Common myeloid progenitor, CD34-positive (primary cell): Measurements from ENCODE around the gene ZNG1B.
"Not testable (repeated sequence)": the region's sequence is repeated elsewhere in the genome, so short reads cannot be mapped to it uniquely, and the experiment has no call there.

ENCODE experiments used
- CTCF ChIA-PET: fragments of 350-600 bp; sonication (Branson Sonifier 250); formaldehyde crosslinking; loops from one replicate; lab custom pipeline; 2021; ENCODE audit warnings: antibody characterized with exemption; lab: Charles Lee
- POLR2A ChIA-PET: fragments of 350-600 bp; sonication (Branson Sonifier 250); formaldehyde crosslinking; loops from one replicate; lab custom pipeline; 2021; ENCODE audit warnings: antibody characterized with exemption; lab: Charles Lee
- DNase-seq, 3 donors: peaks; one replicate each; pipeline versions ENCODE4 v3.0.0 to v3.0.0-alpha.2; 2013
- H3K27ac ChIP-seq, 2 experiments: 1 replicate in 1 of 2; 2 replicates in 1 of 2; pipeline ENCODE4 v1.7.0; 2013; ENCODE audit warnings: inconsistent platforms in 2 of 2, low read length in 2 of 2, mild to moderate bottlenecking in 2 of 2, low read depth in 1 of 2, moderate library complexity in 1 of 2; ENCODE audit not compliant: severe bottlenecking in 2 of 2, insufficient read depth in 1 of 2, poor library complexity in 1 of 2
- H3K27me3 ChIP-seq, 5 experiments: replicated peaks in 2 of 5; 1 replicate in 3 of 5; 2 replicates in 2 of 5; pipeline versions ENCODE4 v1.6.1 to v1.7.0; 2013; ENCODE audit warnings: low read length in 4 of 5, mild to moderate bottlenecking in 2 of 5, moderate library complexity in 2 of 5, inconsistent platforms in 1 of 5; ENCODE audit not compliant: insufficient read depth in 5 of 5, control insufficient read depth in 4 of 5
- H3K36me3 ChIP-seq, 4 experiments: 1 replicate in 2 of 4; 2 replicates in 2 of 4; pipeline versions ENCODE4 v1.6.1 to v1.7.0; 2013; ENCODE audit warnings: low read length in 3 of 4, control low read depth in 1 of 4, mild to moderate bottlenecking in 1 of 4; ENCODE audit not compliant: control insufficient read depth in 4 of 4, insufficient read depth in 4 of 4
- H3K4me1 ChIP-seq, 4 experiments: 1 replicate in 3 of 4; 2 replicates in 1 of 4; pipeline versions ENCODE4 v1.6.1 to v1.7.1; 2013; ENCODE audit warnings: low read length in 3 of 4, mild to moderate bottlenecking in 3 of 4, control low read depth in 1 of 4, inconsistent platforms in 1 of 4, moderate library complexity in 1 of 4; ENCODE audit not compliant: control insufficient read depth in 4 of 4, insufficient read depth in 4 of 4; ENCODE audit errors: control extremely low read depth in 1 of 4
- H3K4me3 ChIP-seq, 7 experiments: 1 replicate in 4 of 7; 2 replicates in 3 of 7; pipeline versions ENCODE4 v1.5.1 to v1.7.0; 2013; ENCODE audit warnings: mild to moderate bottlenecking in 7 of 7, low read length in 6 of 7, moderate library complexity in 6 of 7, inconsistent platforms in 2 of 7, low read depth in 2 of 7, control low read depth in 1 of 7; ENCODE audit not compliant: insufficient read depth in 4 of 7, control insufficient read depth in 1 of 7; ENCODE audit errors: extremely low read depth in 1 of 7
- H3K9me3 ChIP-seq, 5 experiments: 1 replicate in 4 of 5; 2 replicates in 1 of 5; pipeline versions ENCODE4 v1.6.1 to v1.7.1; 2013; ENCODE audit warnings: low read length in 4 of 5, mild to moderate bottlenecking in 2 of 5, inconsistent platforms in 1 of 5, low read depth in 1 of 5, moderate library complexity in 1 of 5; ENCODE audit not compliant: control insufficient read depth in 4 of 5, insufficient read depth in 2 of 5; ENCODE audit errors: control extremely low read depth in 1 of 5
- WGBS: methylation state at CpG from one replicate; pipeline ENCODE4 v1.1.5; 2013; ENCODE audit not compliant: insufficient coverage; 5-methylcytosine and 5-hydroxymethylcytosine counted together

The ZNG1B gene

DNA sequence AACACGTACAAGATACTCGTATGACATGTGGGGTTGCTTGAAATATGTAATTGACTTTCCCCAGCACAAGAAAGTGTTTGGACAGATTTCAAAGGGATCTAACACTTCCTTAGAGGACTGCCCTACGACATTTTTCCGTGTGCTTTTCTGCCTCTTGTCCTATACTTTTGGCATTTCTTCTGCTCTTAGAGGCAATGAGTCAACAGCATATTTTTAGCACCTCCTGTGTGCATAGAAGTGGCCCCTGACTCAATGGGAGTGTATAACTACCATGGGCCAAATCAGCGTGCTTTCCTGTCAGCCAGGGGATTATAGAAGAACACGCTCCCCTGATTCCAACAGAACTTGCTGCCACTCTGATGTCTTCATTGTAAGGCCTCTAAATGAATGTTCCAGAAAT lies 99.1 kb downstream of the ZNG1B start:
- H3K27ac ChIP-seq, CTCF ChIA-PET, H3K36me3 ChIP-seq, H3K9me3 ChIP-seq, H3K4me1 ChIP-seq, H3K27me3 ChIP-seq, POLR2A ChIA-PET, H3K4me3 ChIP-seq, DNase-seq: not testable (repeated sequence)
- WGBS: no CpG with 5 or more reads among the region's 6 CpGs

DNA sequence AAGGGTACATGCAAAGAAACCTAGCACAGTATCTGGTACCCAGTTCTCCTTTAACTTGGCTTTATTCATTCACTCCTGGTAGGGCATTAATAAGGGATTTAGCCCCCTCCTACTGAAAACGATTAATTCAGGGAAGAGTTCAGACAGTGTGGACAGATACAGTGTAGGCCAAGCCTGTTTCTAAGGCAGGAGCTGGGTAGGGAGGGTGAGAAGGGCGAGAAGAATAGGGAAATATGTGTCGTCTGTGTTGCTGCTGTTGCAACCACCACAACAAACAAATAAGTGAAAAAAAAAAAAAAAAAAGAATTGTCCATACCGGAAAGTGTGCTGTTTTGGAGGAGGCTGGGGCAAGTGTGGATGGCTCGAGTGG lies 103.3 kb downstream of the ZNG1B start:
- H3K36me3 ChIP-seq, H3K27ac ChIP-seq, CTCF ChIA-PET, H3K27me3 ChIP-seq, H3K9me3 ChIP-seq, POLR2A ChIA-PET: not testable (repeated sequence)
- peak in 1 of 3 donors; percentile 14 for DNase-seq
- H3K4me3 ChIP-seq: peak overlapping the region in 3 of 7 experiments; percentile 67 to 75 (median 68)
- no CpG with 5 or more reads among the region's 5 CpGs for WGBS
- peaks cover 0 to 10% (median 0%) of the 10 kb centered on the region in 4 experiments for H3K4me1 ChIP-seq

DNA sequence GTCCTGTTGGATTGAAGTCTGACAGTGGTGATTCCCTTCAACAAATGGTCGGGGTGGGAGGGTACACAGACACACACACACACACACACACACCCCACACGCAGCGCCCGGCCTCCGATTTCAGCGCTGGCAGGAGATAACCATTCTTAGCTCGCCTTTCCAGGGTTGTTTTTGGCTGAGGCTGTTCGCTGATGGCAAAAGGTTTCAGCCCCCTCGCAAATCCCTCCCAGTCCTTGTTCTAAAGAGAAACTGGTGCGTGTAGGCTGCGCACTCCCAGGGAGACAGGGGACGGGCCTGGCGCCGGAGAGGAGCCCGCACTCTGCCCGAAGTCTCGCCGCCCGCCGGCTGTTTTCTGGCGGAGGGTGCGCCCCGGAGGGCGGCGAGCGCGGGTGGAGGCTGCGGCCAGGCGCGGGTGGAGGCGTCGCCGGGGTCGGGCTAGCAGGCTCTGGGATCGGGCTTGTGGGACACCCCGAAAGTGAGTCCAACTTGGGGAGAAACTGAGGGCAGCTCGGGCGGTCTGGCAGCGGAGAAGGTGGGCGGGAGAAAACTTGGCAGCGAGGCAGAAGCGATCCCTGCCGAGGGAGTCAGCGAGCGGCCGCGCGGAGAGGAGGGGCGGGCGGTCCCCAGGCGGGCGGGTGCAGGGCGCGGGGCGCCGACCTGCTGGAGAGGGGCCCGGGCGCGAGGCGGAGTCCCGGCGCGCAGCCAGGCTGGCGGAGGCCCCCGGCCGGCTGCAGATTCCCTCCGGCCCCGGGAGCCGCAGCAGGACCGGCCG lies 103.9 kb downstream of the ZNG1B start:
- H3K27me3 ChIP-seq, POLR2A ChIA-PET, H3K9me3 ChIP-seq, H3K36me3 ChIP-seq, CTCF ChIA-PET: not testable (repeated sequence)
- peak overlapping the region; percentile 47 to 75 (median 67) for H3K4me3 ChIP-seq
- H3K27ac ChIP-seq: peak overlapping the region in 1 of 2 experiments; percentile 54
- H3K4me1 ChIP-seq: peaks cover 0 to 10% (median 0%) of the 10 kb centered on the region in 4 experiments
- WGBS: 0% methylated on average over 48 of the region's 71 CpGs
- peak in 2 of 3 donors; percentile 43 to 74 for DNase-seq

DNA sequence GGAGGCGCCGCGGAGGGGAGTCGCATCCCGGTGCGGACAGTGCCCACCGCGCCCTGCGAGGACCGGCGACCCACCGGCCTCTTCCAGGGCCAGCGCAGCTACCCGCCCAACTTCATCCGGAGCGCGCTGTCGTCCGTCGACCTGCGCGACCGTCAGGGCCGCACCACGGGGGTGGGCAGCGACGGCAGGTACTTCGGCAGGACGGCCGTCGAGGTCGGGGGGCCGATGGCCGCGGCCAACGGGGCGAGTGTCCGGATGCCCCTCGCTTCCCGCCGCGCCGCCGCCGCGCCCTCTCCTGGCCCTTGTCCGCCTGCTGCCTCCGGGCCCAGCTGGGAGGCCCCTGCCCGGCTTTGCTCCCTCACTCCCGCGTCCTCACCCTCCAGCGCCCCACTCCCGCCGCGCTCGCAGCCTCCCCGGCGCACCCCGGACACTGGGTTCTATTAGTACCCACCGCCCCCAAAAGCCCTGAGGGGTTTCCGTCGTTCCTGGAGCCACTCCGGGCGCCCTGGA lies 104.5 kb downstream of the ZNG1B start:
- WGBS: under 1% methylated on average over 28 of the region's 64 CpGs
- not testable (repeated sequence) for H3K27me3 ChIP-seq

DNA sequence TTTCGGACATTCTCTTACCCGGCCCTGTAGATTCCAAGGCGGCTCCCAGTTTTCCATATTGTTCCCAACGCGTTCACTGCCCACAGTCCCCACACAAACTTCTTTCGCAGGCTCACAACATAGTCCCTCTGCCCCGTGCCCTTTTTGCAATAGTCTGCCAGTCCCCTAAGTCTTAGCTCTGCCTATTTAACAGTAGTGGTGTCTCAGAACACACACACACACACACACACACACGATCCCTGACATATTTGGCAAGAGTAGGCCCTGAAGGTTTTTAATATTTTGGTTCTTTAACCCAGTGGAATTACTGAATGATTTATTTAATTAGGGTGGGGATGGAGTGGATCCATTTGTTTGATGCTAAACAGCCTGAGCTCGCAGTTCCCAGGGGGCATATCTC lies 105.0 kb downstream of the ZNG1B start:
- DNase-seq: peak in 2 of 3 donors; percentile 32 to 48
- H3K9me3 ChIP-seq, H3K36me3 ChIP-seq, H3K27me3 ChIP-seq, H3K27ac ChIP-seq, POLR2A ChIA-PET, CTCF ChIA-PET: not testable (repeated sequence)
- Histone ChIP-seq H3K4me1 (peaks cover 0 to 10% (median 0%) of the 10 kb centered on the region in 4 experiments), H3K4me3 (peak overlapping the region in 2 of 7 experiments; percentile 61 to 75)
- no CpG with 5 or more reads among the region's 9 CpGs for WGBS

More for the DNA sequence above, 104.5 kb downstream of the ZNG1B start:
- POLR2A ChIA-PET, H3K9me3 ChIP-seq, H3K27ac ChIP-seq, H3K36me3 ChIP-seq, CTCF ChIA-PET: not testable (repeated sequence)
- Histone ChIP-seq H3K4me3 (peak overlapping the region; percentile 47 to 75 (median 67)), H3K4me1 (peaks cover 0 to 10% (median 0%) of the 10 kb centered on the region in 4 experiments)
- DNase-seq: peak in 2 of 3 donors; percentile 2 to 42
